CD4-positive, alpha-beta T cell treated with Interferon gamma for 1 hour (primary cell): ENCODE results near the gene METTL16.
A peak's percentile ranks its signal among the peaks of the same experiment; 100 is the strongest.

ENCODE experiments used
- DNase-seq: peaks from one replicate; pipeline ENCODE4 v3.0.0-alpha.2; 2020

METTL16 gene

DNA sequence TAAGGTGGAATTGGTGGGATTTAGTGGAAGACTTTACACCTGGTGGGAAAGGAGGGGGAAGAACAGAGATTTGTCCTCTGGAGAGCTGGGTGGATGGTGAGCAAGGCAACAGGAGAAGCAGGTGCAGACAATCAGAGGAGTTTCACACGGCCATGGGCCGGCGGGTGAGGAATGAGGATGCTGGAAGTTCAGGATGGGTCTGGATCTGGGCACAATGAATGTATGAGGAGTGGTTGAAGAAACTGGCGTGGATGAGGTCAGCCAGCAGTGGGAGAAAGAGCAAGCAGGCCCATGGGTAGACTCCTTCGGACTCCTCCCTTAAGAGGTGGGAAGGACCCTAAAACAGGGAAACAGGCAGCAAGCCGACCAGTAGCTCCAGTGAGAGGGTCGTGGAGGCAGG, 100.7 kb downstream of the METTL16 start:
- DNase-seq: no peak

DNA sequence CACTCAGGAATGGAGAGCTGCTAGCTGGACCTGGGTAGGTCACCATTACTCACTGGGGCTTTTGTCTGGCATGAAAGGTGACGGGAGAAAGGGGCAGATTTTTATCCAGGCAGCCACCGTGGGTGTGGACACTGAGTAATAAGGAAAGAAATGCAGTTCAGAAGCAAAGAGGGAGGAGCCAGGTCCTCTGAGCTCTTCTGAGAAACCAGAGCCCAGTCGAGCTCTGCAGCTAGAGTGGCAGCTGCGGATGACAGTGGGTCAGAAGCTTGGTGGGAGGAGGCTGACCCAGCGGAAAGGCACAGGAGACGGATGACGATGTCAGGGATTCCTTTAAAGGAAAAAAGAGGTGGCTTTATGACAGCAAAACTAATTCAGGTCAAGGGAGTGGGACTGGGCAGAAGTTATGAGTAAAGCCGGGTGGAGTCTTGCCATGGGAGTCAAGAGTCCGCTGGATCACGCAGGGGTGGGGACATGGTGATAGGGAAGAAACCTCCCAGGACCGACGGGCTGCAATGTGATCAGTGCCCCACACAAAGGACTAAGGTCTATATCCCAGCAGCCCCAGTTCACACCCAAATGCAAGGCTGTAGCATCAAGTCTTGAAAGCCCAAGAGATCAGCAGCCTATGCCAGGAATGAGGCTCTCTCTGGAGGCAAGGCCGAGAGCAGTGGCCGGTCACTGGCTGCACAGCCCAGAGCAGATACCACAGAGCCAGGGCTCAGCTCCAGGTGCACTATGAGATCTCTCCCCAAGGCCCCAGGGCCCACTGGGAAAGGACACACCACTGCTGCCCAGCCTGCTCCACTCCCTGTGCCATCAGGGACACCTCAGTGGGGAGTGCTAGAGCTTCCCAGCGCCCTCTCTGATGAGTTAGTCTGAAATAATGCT, 104.5 kb downstream of the METTL16 start:
- no peak for DNase-seq

DNA sequence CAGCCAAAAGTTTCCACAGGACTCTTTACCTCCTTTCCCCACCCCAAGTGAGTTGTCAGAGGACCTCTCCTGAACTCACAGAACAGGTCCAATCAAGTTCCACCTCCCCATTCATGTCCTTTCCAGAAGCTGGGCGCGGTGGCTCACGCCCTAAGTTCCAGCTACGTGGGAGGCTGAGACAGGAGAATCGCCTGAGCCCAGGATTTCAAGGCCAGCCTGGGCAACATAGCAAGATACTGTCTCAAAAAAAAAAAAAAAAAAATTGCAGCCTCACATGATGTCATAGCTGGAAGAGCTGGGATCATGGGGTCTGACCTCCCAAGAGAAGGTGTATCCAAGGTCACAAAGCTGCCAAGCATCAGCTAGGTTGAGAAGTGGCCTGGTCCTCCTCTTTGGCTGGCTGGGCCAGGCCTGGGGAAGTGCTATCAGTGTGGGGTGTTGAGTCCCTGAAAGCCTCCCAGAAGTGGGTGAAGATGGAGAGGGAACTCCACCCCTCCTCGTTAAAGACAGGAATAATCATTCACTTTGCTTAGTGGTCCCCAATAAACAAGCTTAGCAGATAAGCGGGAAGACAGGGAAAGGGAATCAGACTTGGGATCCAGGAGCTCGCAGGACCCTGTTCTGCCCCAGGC, 105.3 kb downstream of the METTL16 start:
- DNase-seq: no peak

DNA sequence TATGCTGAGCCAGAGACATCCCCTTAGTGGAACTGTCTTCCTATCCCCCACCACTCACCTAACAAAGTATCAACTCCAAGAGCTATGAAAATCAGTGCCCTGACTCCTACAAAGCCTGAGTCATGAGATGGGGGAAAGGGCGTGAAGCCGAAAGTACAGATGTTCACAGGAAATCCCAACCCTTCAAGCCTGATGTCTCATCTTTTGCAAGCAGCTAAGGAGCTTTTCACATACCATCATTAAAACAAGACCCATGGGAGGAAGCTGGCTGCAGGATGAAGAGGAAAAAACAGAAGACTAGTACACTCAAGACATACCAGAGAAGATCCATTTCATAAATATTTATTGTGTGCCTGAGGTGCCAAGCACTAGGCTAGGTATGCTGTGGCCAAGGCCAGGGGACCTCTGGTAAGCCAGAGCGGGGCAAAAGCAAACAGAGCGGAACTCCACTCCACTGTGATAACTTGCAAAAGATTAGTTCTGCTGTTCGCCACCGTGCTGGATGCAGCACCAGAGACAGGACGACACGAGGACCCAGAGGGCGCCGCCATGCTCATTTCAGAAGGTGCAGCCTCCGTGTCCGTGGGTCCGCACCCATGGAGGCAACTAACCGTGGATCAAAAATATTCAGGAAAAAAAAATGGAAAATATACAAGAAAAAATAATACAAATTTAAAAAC, 106.3 kb downstream of the METTL16 start:
- DNase-seq: no peak

DNA sequence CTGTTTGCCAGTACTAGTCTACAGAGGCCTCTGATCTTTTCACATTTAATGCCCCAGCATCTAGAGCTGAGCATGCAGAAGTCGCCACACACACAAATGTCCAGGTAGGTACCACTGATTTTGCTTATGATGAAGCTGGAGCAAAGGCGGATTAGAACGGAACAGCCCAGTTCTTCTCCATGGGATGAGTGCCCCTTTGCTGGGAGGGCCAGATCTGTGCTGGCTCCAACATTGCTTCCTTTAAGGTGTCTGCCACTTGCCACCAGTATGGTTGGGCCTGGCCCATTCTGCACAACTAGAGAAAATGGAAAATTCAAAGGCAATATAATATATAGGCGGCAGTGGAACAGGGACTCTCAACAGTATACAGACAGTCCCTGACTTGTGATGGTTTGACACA, 108.6 kb downstream of the METTL16 start:
- no peak for DNase-seq

DNA sequence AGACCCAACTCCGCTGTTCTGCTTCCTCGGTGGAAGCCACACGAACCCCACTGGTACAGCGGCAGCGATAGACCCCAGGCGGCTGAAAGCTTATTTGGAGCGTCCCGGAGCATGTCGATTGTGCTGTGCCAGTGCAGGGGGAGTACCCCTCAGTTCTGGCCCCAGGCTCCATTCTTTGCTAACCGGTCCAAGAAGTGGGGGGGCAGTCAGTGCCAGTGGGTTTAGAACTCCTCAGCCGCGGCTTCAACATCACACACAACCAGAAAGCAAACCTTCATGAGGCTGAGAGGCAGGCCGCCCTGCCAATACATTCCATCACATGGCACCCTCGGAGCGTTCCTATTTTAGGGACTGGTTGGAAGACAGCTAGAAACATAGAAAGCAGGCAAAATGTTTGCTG, 109.1 kb downstream of the METTL16 start:
- no peak for DNase-seq

DNA sequence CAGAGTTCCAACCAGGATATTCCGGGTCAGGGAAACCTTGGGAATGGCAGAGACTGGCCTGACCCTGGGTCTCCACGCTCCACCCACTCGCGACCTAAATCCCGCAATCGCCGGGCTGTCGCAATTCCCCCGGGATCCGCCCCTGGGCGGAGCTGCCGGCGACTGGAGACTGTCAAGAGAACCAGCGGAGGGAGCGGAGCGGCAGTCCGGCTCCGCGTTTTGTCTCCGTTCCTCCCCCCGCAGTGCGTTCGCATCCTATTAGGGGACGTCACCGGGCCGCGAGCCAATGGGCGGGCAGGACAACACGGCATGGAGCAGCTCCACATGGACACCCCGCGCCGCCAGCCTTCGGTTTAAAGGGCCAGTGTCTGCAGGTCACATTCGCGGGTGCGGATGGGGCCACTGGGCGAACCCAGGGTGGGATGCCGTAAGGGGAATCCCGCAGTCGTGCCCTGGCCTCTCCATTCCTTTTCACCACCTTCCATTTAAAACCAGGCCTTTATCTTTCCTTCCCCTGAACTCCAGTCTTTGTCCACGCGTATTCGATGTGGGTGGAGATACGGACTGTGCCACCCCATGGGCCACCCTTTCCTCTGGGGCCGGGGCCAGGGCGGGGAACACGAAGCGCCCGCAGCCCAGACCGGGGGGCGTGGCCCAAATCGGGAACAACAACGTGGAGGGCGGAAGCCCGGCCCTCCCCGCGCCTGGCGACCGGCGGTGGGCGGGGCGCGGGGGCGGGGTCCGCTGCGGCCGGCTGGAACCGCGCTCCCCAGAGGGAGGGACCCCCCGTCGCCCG, 110.1 kb downstream of the METTL16 start:
- DNase-seq: peak; percentile 99

DNA sequence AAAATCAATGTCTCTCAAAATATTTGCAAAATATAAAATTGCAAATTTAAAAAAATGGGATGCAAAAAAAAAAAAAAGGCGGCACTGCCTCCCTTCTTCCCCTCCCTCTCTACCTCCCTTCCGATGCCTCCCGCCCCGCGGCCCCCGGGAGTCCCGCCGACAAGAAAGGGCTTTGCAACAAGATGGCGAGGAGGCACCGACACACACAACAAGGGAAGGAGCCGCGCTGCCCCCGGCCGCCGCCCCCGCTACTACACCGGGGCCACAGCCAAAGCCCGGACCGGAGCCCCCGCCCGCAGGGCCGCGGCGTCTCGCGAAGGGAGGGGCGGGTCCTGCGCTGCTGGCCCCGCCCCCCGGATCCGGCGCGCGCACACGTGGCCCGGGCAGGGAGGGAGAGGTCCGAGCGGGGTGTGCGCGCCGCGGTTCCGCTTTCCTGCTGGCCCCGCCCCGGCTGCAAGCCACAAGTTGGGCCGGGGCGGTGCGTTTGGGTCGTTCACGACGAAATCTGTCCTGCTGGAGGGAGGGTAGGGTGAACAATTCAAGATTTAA, 110.7 kb downstream of the METTL16 start, which contains the start of gene MNT:
MNT (minus strand) TSS at position 184 of the 549 bp plus-strand sequence. CDS start 348 bp downstream, outside the sequence.
- peak; percentile 96 for DNase-seq

DNA sequence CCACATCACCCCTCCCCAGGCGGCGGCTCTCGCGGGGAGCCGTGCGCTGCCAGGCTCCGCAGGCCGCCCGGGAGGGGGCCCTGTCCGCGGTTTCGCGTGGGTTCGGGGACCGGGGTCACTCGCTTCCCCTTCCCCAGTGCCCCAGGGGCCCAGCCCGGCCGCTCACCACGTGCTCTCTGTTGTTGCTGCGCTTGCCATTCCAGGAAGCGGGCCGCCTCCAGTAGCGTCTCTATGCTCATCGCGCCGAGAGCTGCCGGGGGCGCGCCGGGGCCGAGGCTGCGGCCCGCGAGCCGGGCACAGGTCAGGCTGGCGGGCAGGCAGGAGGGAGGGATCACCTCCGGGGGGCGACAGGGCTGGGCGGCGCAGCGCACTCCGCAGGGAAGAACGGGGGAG, 111.2 kb downstream of the METTL16 start:
- DNase-seq: peak; percentile 41

DNA sequence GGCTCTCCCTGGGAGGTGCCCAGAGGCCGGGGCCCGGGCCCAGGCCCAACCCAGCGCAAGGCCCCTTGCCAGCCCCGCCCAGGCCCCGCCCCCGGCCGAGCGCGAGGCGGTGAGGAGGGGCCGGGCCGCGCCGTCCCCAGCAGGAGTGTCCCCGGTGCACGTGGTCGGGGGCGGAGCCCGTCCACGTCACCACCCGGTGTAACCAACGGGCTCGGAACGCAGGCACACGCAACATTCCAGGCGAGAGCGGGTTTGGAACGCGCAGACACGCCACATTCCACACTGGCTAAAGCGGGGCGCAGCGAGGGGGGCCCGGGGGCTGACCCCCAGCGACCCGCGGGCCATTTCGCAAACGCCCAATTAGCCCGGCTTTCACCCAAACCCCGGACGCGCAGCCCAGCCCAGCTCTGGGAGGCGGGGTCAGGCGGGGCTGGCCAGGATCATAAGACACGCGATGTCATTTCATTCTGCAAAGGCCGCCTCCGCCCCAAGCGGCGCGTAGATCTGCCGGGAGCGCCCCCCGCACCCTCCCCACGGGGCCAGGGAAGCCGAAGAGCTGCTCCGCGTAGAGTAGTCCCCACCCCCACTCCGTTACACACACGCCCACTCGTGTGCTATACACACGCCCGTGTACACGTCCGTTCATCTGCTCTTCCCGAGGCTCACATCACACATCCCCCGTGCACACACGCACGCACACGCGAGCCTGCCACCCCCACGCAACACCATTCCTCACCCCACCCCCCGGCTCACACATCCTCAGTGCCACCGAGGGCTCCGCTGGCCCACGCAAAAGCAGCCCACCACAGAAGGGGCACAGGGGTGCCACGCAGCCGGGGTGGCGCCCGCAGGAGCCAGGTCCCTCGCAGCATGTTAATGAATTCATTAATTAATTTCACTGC, 111.9 kb downstream of the METTL16 start:
- peak; percentile 95 for DNase-seq

DNA sequence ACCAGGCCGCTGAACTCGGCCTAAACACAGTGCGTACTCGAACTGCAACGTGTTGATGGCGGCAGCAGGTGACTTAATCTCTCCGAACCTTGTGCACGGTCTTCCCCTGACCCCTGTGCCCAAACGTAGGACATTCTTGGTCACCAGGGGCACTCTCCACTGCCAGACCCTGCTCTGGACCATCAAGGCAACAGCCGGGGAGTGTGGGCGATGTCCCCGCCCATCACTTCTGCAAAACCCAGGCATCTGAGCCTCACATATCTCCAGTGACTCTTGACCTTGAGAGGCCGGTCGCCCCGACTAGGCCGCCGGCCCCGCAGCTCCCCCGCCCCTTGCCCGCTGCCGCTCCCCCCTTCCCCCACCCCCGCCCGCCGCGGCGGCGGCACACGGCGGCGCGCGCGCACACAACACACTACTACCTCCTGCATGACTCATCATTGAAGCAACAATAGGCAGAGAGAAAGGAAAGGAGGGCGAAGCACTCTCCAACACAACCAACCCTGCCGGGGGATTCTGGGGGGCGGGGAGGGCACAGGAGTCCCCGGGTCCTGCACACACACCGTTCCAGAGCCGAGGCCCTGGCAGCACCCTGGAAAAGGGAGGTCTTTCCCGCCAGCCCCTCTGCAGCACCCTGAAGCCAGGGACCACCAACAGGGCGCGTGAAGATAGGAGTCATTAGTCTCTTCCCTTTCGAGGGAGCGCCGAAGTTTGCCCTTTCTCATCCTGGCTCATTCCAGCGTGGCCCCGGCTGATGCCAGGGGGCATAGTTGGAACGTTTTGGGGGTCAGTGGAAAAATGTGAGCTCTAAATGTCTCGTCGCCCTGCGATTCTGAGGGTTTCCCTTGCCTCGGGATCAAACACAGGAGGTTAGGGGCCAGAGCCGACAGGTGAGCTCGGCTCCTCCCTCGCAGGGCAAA, 112.8 kb downstream of the METTL16 start:
- peak; percentile 71 for DNase-seq

DNA sequence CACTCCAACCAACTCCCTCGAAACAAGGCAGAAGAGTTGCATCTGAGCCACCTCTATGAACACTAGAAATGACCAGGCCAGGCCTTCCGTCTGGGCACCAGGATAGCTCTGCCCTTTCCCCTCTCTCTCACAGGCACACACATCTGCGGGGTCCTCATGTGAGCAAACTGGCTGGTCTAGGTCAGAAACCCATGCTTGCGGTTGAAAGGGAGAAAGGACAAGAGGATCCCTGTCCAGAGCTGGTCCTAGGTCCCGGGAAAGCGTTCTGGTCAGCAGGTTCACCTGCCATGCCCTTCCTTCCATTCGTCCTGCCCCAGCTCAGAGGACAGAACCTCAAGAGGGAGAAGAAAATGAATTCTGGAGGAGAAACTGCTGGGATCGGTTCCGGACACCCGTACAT, 113.5 kb downstream of the METTL16 start:
- DNase-seq: no peak

DNA sequence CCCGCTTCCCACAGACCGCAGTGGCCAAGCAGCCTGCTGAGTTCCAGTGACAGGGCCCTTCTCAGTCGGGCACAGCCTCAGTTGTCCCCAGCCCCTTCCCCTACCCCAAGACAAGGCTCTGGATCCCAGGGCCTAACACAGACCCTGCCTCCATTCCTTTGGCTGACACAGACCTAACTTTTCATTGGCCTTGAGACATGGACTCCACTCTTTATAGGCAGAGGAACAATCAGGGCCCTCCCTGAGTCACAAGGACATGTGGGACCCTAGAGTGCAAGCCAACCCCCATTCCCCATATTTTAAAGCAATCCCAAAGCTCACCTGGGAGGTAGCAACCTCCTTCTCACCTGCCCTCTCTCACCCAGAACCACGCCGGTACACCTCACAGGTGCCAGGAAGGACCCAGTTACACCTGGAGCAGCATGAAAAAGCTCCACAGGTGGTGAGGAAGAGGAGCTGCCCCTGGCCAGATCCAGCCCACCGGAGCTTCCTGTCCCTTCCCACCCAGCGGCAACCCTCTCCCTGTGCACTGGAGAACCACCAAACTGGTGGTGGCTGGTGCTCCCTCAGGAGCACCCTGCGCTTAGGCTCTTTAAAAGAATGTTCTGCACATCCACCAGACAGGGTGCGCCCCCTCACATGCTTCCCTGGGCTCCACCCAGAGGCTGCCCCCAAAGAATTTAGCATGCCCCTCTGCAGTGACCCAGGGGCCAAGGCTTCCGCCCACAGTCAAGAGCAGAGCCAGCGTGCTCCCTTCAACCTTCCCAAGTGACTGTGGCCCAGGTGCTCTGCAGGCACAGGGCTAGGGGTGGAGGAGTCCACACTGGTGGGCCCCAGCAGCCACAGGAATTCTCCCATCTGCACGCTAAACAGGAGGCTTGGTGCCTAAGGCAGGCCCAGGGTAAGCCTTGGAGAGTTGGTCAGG, 114.2 kb downstream of the METTL16 start:
- DNase-seq: no peak

DNA sequence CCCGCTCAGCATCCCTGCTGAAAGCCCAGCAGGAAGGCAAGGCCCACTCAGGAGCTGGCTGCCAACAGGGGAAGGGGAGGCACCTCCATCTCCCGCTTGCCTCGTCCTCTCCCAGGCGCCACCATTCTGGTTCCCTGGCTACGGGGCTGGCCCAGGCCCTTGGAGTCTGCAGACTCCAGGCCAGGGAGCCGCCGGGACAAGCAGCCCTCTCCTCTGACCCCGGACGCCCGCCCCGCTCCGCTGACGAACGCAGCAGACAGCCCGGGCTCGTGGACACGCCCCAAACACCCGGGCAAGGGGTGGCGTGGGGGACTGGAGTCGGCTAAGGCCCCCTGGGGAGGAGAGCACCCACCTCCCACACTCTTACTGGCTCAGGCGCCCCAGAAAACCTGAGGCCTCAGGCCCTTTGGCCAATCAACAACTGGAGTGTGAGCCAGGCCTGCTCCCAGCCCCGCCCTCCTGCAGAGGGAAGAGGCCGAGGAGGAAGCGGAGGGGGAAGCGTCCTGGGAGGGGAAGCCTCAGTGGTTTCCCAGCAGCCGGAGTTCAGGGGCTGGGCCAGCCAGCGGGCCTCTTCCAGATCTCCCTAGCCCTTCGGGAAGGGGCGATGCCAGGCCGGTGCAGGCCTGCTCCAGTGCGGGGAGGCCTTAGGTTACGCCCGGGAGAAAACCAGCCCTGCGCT, 115.0 kb downstream of the METTL16 start:
- DNase-seq: peak; percentile 88

DNA sequence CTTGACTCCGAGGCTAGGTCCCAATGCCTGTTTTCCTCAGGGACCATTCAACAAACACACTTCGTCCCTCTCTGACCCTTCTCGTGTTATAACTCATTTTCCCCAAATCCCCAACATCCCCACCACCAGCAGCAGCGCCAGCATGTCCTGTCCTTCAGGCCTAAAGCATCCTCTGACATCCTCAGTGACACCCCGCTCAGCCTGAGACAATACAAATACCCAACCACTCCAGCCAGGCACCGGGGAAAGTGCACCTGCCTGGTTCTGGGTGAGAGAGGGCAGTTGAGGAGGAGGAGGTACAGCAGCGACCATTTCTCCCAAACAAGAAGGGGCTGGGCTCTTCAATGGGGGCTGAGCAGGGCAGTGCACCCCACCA, 115.5 kb downstream of the METTL16 start:
- DNase-seq: no peak

DNA sequence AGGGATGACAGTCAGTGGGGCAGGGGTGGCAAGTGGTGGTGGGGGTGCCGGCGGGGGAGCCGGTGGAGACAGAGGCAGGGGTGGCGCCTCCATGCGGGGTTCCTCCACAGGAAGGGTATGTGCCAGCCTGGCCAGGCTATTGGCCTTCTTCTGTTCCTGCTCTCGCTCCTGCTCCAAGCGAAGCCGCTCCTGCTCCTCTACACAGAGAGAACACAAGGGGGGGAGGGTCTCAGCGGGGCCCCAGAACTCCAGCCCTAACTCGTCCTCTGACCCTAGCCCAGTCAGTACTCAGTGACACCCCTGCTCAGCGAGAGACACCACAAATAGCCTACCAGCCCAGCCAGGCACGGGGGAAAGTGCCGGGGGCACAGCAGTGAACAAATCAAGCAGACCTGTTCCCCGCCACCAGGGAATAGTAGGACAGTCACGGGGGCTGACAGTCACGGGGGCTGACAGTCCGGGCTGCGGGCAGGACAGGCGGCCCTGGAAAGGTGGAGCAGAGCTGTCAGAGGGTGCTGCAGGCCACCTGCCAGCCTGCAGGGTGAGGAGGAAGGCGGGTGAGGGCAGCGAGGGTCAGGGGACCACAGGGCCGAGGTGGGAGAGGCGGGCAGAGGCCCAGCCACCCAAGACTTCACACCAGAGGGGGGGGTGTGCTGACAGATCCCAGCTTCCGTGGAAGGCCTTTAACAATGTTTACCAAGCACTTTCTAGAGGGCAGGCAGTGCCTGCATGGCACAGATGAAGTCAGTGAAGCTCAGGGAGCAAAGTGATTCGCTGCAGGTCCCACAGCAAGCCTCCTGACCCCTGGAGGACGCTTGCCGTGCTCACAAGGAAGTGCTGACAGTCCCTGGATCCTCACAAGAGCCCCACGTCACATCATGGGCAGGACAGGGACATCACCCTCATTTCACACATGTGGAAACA, 116.2 kb downstream of the METTL16 start:
- DNase-seq: peak; percentile 58

DNA sequence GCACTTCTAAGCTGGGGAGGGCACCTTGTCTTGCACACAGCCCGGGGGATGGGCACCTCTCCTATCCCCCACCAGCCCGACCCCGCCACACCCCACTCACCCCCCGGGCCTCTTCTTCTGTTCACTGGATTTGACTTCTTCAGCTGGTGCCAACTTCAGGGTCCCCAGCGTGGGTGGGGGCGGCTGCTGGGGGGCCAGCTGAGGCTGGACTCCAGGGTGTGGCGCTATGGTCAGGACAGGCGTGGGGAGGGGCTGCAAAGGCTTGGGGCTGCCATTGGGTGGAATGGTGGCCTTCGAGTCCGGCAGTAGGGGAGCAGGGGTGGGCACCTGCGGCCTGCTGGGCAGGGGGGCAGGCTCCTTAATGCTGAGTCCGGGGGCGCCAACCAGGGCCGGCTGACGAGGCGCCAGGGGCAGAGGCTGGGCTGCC, 116.9 kb downstream of the METTL16 start:
- DNase-seq: no peak
